ENCODE data around the gene PDK4.

DNA sequence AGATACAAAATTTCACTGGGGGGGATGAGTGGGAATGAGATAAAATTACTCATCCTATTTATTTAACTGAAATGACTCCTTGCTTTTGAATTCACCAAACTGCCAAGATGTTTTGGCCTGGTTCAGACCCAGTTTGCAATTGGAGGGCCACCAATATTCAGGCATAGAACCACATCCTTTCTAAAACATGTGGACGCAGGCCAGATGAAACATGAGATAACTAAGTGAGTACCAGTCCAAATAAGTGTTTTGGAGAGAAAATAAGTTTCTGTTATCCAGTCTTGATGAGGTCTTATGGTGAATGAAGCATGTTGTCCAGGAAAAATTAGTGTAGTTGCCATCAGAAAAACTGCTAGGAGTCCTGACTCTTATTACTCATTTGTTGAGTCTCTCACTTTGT lies 36.3 kb upstream of the PDK4 start:
- no peak for TF ChIP-seq EP300 (IDR thresholded peaks at IDR 0.05)
- TF ChIP-seq POLR2AphosphoS5 (IDR thresholded peaks at IDR 0.05): no peak
- TF ChIP-seq, protein P1, sequence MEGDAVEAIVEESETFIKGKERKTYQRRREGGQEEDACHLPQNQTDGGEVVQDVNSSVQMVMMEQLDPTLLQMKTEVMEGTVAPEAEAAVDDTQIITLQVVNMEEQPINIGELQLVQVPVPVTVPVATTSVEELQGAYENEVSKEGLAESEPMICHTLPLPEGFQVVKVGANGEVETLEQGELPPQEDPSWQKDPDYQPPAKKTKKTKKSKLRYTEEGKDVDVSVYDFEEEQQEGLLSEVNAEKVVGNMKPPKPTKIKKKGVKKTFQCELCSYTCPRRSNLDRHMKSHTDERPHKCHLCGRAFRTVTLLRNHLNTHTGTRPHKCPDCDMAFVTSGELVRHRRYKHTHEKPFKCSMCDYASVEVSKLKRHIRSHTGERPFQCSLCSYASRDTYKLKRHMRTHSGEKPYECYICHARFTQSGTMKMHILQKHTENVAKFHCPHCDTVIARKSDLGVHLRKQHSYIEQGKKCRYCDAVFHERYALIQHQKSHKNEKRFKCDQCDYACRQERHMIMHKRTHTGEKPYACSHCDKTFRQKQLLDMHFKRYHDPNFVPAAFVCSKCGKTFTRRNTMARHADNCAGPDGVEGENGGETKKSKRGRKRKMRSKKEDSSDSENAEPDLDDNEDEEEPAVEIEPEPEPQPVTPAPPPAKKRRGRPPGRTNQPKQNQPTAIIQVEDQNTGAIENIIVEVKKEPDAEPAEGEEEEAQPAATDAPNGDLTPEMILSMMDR (IDR thresholded peaks at IDR 0.05): no peak
- TF ChIP-seq POLR2A (IDR thresholded peaks at IDR 0.05): no peak
